Adrenal gland (tissue), 12 donors: ENCODE measurements around the gene DENND1C. TPM values are rescaled to one million over a fixed set of nuclear protein-coding genes. Genes with fewer than 3 reads are reported as not detected.

ENCODE experiments used
- DNase-seq, 7 donors: peaks; one replicate each; pipeline ENCODE4 v3.0.0-alpha.2; 2019 to 2020
- H3K27ac ChIP-seq, 5 donors: fragments of 200-600 bp; sonication (generic) in 4 of 5; 1 replicate in 3 of 5; 2 replicates in 2 of 5; pipeline versions ENCODE4 v1.5.1 to v1.8.0; 2016 to 2020; ENCODE audit warnings: mild to moderate bottlenecking in 1 of 5
- H3K27me3 ChIP-seq: fragments of 200-600 bp; 2 replicates; pipeline ENCODE4 v1.8.0; 2021
- H3K36me3 ChIP-seq, 2 donors: fragments of 200-600 bp; replicated peaks in 1 of 2; 1 replicate in 1 of 2; 2 replicates in 1 of 2; pipeline versions ENCODE4 v1.5.1 to v1.8.0; 2018 to 2022
- H3K4me1 ChIP-seq, 2 donors: fragments of 200-600 bp; replicated peaks in 1 of 2; 1 replicate in 1 of 2; 2 replicates in 1 of 2; pipeline versions ENCODE4 v1.5.1 to v1.8.0; 2018 to 2021
- H3K4me3 ChIP-seq, 4 donors: fragments of 200-600 bp; sonication (generic) in 3 of 4; one replicate each; pipeline ENCODE4 v1.5.1; 2016 to 2018
- H3K9me3 ChIP-seq, 3 donors: fragments of 200-600 bp; sonication (generic) in 1 of 3; replicated peaks in 1 of 3; 1 replicate in 2 of 3; 2 replicates in 1 of 3; pipeline versions ENCODE4 v1.5.1 to v1.8.0; 2016 to 2021
- POLR2A ChIP-seq, 2 donors: fragments of 450-650 bp; IDR thresholded peaks; one replicate each; pipeline ENCODE4 v1.6.1; 2017; ENCODE audit warnings: antibody characterized with exemption in 2 of 2, mild to moderate bottlenecking in 2 of 2, moderate library complexity in 1 of 2
- WGBS, 4 donors: extraction: QIAGEN DNeasy Blood & Tissue Kit in 2 of 4; methylation state at CpG; one replicate each; pipeline versions ENCODE4 v1.1.5 to v1.1.7; 2013 to 2017; 5-methylcytosine and 5-hydroxymethylcytosine counted together
- intact Hi-C, 2 donors: fragments of 100-400 bp; cut with DNase I; formaldehyde crosslinking; loops; one replicate each; pipeline versions ENCODE4 v1.14.1 to v1.15.0; 2022 to 2023
- polyA plus RNA-seq, 3 donors: library from polyadenylated mRNA; stranded (reverse); fragments of 200-250 nt in 2 of 3; fragments of 350-450 nt in 1 of 3; fragmentation: Illumina TruSeq in 1 of 3; extraction: RNeasy Lipid Tissue Mini Kit (QIAGEN cat#74804) in 1 of 3; gene quantifications; one replicate each; pipeline ENCODE4 v1.2.3, GENCODE V29; 2013 to 2014
- total RNA-seq, 9 donors: library from RNA; depleted of rRNA in 4 of 9; stranded (reverse); fragments of >200 nt in 4 of 9; fragments of 120-200 nt in 1 of 9; fragmentation: NEBNext Ultra II Directional in 1 of 9; extraction: Animal tissue kit (Norgen Biotek cat#: 25700) in 1 of 9; gene quantifications; one replicate each; pipeline versions ENCODE4 v1.1.0 to v1.2.4, GENCODE V29; 2013 to 2023
- TF ChIP-seq, protein P1 (sequence below), 6 experiments: fragments of 450-650 bp in 4 of 6; fragments of 200-600 bp in 2 of 6; sonication (generic) in 1 of 6; IDR thresholded peaks; 1 replicate in 5 of 6; 2 replicates in 1 of 6; pipeline versions ENCODE4 v1.5.1 to v1.8.0; 2016 to 2021; ENCODE audit warnings: antibody characterized with exemption in 6 of 6, mild to moderate bottlenecking in 2 of 6, moderate library complexity in 1 of 6
- donor health status: healthy with polysubstance abuse.
- donor health status: Bipolar disorder and iron deficiency.
- donor health status: DM: yes; HTN: yes; CAD: no.
- donor health status: DM: no; HTN: no; CAD: no.
- donor health status: DM: no; HTN: no; CAD: no.
- donor health status: DM: yes; HTN: yes; CAD: no.

Gene DENND1C
- total and polyA plus RNA-seq, 12 donors = 0.66 to 12.1 (median 4.4) TPM

DNA sequence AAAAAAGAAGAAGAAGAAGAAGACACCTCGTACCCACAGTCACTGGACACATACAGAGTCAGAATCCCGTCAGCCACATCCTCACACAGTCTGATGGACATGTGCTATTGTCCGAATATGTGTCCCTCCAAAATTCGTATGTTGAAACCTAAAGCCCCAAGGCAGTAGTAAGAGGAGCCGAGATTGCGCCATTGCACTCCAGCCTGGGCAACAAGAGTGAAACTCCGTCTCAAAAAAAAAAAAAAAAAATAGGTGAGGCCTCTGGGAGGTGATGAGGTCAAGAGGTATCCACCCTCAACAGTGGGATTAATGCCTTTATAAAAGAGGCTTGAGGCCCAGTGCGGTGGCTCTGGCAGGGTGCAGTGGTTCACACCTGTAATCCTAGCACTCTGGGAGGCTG, 2.6 kb upstream of the DENND1C start:
- H3K27me3 ChIP-seq = no peaks in the 10 kb centered on the region
- intact Hi-C loops = no loop called here
- H3K4me3 ChIP-seq = no peak overlapping the region
- no peaks in the 10 kb centered on the region for H3K36me3 ChIP-seq
- TF ChIP-seq, protein P1, sequence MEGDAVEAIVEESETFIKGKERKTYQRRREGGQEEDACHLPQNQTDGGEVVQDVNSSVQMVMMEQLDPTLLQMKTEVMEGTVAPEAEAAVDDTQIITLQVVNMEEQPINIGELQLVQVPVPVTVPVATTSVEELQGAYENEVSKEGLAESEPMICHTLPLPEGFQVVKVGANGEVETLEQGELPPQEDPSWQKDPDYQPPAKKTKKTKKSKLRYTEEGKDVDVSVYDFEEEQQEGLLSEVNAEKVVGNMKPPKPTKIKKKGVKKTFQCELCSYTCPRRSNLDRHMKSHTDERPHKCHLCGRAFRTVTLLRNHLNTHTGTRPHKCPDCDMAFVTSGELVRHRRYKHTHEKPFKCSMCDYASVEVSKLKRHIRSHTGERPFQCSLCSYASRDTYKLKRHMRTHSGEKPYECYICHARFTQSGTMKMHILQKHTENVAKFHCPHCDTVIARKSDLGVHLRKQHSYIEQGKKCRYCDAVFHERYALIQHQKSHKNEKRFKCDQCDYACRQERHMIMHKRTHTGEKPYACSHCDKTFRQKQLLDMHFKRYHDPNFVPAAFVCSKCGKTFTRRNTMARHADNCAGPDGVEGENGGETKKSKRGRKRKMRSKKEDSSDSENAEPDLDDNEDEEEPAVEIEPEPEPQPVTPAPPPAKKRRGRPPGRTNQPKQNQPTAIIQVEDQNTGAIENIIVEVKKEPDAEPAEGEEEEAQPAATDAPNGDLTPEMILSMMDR (IDR thresholded peaks at IDR 0.05) = no peak
- no peak for TF ChIP-seq POLR2A (IDR thresholded peaks at IDR 0.05)
- DNase-seq = no peak
- H3K9me3 ChIP-seq = no peaks in the 10 kb centered on the region
- WGBS, 4 donors = 83 to 93% (median 88%) methylated on average over 8 of the region's 8 CpGs
- no peaks in the 10 kb centered on the region for H3K4me1 ChIP-seq
- H3K27ac ChIP-seq = no peak overlapping the region

DNA sequence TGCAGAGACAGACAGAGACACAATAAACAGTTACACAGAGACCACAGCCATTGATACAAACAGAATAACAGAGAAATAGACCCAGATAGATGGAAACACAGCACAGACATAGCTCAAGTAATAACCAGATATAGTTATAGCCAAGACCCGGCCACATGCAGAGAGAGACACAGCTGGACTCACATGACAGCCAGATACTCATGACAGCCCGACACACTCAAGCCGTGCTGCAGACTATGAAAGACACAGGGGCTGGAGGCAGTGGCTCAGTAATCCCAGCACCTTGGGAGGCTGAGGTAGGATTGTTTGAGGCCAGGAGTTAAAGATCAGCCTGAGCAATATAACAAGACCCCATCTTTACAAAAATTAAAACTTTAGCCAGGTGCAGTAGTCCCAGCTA, 1.6 kb upstream of the DENND1C start:
- Histone ChIP-seq H3K27me3 (no peaks in the 10 kb centered on the region), H3K4me1 (no peaks in the 10 kb centered on the region), H3K27ac (no peak overlapping the region), H3K4me3 (no peak overlapping the region), H3K36me3 (no peaks in the 10 kb centered on the region), H3K9me3 (no peaks in the 10 kb centered on the region)
- WGBS, 4 donors = 63 to 70% (median 64%) methylated on average over 3 of the region's 3 CpGs
- no peak for DNase-seq
- TF ChIP-seq, protein P1 (IDR thresholded peaks at IDR 0.05) = no peak
- TF ChIP-seq POLR2A (IDR thresholded peaks at IDR 0.05) = no peak
- intact Hi-C loops = no loop called here

DNA sequence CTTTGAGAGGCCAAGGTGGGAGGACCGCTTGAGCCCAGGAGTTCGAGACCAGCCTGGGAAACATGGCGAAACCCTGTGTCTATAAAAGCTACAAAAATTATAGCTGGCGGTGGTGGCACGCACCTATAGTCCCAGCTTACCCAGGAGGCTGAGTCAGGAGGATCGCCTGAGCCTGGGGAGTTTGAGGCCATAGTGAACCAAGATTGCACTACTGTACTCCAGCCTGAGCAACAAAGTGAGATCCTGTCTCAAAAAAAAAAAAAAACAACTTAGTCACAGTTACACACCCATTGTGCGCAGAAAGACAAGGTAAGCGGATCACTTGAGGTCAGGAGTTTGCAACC, 728 bp upstream of the DENND1C start:
- no peak overlapping the region for H3K27ac ChIP-seq

DNA sequence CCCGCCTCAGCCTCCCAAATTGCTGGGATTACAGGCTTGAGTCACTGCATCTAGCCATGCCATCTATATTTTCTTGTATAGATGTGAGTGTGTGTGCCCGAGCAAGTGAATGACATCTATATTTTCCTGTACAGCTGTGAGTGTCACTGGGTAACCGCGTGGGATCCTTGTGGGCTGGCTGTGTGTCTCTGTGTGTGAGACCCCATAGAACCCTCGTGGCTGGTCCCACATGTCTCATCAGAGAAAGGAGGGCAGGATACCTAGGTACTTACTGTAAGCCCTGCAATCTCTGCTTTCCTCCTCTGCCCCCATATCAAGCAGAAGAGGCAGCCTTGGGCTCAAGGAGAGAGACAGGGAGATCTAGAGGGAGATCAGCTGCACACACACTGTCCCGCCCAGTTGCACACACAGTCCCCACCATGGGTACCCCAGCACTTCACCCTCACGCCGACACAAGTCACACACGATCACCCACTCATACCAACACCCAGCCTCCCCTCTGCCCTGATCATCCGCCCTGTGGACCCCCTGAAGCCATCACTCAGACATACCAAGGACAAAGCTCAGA, 655 bp downstream of the DENND1C start:
- Histone ChIP-seq H3K36me3 (no peaks in the 10 kb centered on the region), H3K27me3 (no peaks in the 10 kb centered on the region), H3K9me3 (no peaks in the 10 kb centered on the region), H3K4me3 (peak overlapping the region in 1 of 4 donors; percentile 26), H3K4me1 (peaks cover 0 to 8% of the 10 kb centered on the region in 2 donors), H3K27ac (peak overlapping the region in 1 of 5 donors; percentile 36)
- no peak for TF ChIP-seq POLR2A (IDR thresholded peaks at IDR 0.05)
- TF ChIP-seq, protein P1 (IDR thresholded peaks at IDR 0.05) = no peak
- DNase-seq = no peak
- WGBS, 4 donors = 63 to 68% (median 67%) methylated on average over 9 to 10 of the region's 10 CpGs
- intact Hi-C loops = no loop called here

More for the DNA sequence above, 728 bp upstream of the DENND1C start:
- DNase-seq = no peak
- TF ChIP-seq, protein P1 (IDR thresholded peaks at IDR 0.05) = no peak
- no peak for TF ChIP-seq POLR2A (IDR thresholded peaks at IDR 0.05)
- no peak overlapping the region for H3K4me3 ChIP-seq
- no peaks in the 10 kb centered on the region for H3K27me3 ChIP-seq
- no peaks in the 10 kb centered on the region for H3K36me3 ChIP-seq
- no peaks in the 10 kb centered on the region for H3K4me1 ChIP-seq
- 93 to 97% (median 95%) methylated on average over 8 of the region's 8 CpGs for WGBS, 4 donors
- no peaks in the 10 kb centered on the region for H3K9me3 ChIP-seq
- intact Hi-C loops = no loop called here
